Fibroblast of the aortic adventitia (primary cell): ENCODE results near the gene FBXW8. TPM values are rescaled to one million over a fixed set of nuclear protein-coding genes. Genes with fewer than 3 reads are reported as not detected.
A peak's percentile ranks its signal among the peaks of the same experiment; 100 is the strongest.

Experiments used
- DNase-seq: peaks from one replicate; pipeline ENCODE4 v3.0.0-alpha.2; 2010; ENCODE audit warnings: low read depth
- H3K4me3 ChIP-seq: 2 replicates; pipeline ENCODE4 v1.5.1; 2011; ENCODE audit warnings: low read depth, mild to moderate bottlenecking, control low read depth, low read length, moderate library complexity
- total RNA-seq: library from RNA; depleted of rRNA; stranded (reverse); fragments of >200 nt; gene quantifications from 2 replicates; pipeline ENCODE4 v1.2.3, GENCODE V29; 2012; ENCODE audit warnings: low replicate concordance
- TF ChIP-seq, protein P1 (sequence below): IDR thresholded peaks from 2 replicates; pipeline ENCODE4 v1.5.1; 2011; ENCODE audit warnings: mild to moderate bottlenecking, low read length, control low read depth, inconsistent platforms; ENCODE audit not compliant: insufficient read depth

Gene FBXW8
- total RNA-seq, 1 donor = 11.2 TPM

DNA sequence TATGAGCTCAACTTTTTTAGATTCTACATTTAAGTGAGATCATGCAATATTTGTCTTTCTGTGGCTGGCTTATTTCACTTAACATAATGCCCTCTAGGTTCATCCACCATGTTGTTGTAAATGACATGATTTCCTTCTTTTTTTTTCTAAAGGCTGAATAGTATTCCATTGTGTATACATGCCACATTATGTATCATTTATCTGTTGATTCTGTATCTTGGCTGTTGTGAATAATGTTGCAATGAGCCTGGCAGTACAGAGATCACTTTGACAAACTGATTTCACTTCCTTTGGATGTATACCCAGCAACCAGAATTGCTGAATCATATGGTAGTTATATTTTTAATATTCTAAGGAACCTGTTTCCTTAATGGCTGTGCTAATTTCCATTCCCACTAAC is 19.1 kb downstream of the FBXW8 start:
- H3K4me3 ChIP-seq = no peak overlapping the region
- DNase-seq = no peak
- TF ChIP-seq, protein P1, sequence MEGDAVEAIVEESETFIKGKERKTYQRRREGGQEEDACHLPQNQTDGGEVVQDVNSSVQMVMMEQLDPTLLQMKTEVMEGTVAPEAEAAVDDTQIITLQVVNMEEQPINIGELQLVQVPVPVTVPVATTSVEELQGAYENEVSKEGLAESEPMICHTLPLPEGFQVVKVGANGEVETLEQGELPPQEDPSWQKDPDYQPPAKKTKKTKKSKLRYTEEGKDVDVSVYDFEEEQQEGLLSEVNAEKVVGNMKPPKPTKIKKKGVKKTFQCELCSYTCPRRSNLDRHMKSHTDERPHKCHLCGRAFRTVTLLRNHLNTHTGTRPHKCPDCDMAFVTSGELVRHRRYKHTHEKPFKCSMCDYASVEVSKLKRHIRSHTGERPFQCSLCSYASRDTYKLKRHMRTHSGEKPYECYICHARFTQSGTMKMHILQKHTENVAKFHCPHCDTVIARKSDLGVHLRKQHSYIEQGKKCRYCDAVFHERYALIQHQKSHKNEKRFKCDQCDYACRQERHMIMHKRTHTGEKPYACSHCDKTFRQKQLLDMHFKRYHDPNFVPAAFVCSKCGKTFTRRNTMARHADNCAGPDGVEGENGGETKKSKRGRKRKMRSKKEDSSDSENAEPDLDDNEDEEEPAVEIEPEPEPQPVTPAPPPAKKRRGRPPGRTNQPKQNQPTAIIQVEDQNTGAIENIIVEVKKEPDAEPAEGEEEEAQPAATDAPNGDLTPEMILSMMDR = no peak

DNA sequence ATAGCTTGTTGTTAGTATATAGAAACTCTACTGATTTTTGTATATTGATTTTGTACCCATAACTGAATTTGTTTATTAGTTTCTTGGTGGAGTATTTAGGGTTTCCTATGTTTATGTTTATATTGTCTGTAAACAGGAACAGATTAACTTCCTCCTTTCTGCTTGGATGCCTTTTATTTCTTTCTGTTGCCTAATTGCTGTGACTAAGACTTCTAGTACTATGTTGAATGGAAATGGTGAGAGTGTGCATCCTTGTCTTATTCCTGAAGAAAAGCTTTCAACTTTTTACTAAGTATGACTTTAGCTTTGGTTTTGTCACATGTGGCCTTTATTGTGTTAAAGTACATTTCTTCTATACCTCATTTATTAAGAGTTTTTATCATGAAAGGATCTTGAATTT is 20.9 kb downstream of the FBXW8 start:
- no peak for DNase-seq
- no peak overlapping the region for H3K4me3 ChIP-seq
- TF ChIP-seq, protein P1 = no peak

DNA sequence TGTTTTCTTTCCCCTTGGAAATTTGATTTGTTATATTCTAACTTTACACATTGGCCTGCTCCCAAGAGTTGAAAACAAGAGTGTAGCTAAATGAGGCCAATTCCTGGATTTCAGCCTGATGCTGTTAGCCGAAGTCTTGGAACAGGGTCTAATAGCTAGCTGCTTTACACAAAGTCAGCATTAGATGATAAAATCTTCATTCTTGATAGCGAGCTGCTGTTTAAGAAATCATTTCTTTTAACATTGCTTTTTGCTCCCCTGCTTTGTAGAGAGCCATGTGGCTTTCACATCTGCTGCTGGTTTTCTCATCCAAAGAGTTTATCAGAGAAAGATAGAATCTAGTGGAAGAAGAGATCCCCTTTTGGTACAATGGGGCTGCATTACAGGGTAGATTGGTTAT is 22.3 kb downstream of the FBXW8 start:
- TF ChIP-seq, protein P1 = no peak
- no peak overlapping the region for H3K4me3 ChIP-seq
- peak; percentile 58 for DNase-seq

DNA sequence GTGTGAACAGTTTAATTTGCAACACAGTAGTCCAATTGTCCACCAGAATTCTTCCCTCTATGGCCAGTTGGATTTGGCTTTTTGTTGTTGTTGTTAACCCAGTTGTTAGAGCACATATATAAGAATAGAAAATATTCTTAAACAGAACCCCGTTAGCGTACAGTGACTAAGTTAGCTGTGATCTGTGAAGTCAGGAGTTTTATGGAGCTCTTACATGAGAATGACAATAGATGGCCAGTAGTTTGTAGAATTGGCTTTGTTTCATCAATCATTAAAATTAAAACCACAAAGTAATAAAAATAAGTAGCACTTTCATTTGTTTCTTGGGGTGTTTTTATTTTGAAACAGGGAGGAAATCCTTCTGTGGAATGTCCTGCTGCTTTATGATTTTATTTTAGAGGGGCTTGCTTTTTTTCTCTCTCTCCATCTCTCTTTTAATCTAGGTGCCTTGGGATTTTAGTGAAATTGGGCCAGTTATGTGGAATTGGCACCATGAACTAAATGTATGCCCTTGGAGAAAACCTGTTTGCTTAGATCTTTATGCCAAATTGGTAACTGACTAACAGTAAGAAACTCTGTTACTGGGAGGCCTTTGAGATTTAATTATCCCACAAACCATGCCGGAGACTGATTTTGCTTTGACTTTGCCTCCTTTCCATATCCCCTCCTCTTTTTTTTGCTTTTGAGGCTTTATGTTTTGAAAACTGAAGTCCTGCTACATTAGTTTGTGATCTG is 22.9 kb downstream of the FBXW8 start:
- TF ChIP-seq, protein P1 = no peak
- no peak for DNase-seq
- H3K4me3 ChIP-seq = no peak overlapping the region

DNA sequence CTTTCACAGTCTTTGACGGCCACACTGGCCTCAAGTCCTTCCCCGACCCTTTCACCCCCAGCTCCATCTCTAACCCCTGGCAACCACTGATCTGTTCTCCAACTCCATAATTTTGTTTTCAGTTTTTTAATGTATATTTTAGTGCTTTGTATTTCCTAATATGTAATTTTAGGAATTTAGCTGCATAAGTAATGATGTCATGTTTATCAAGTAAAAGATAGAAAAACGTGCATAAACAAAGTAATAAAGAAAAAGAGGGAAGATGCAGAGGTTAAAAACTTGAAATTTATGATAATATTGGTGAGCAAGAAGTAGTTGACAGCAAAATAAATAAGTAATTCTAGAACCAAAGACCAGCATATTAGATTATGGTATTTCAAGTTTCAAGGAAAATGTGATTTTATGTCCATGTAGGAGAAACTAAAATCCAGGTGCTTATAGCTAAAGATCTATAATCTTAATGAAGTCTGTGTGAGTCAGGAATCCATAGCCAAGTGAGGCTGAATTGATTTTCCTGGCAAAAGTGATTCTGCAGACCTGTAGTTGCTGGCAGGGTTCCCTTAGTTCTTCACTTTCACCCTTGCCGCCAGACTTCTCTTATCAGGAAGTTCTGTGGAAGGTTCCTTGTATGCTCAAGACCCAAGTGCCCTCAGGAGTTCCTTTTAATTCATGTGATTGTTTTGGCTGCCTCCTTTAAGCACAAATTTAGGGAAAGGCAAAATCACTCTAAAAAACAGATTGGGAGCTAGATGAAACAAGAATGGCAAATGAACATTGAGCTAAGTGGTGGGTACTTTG is 24.4 kb downstream of the FBXW8 start:
- no peak overlapping the region for H3K4me3 ChIP-seq
- TF ChIP-seq, protein P1 = no peak
- DNase-seq = no peak

DNA sequence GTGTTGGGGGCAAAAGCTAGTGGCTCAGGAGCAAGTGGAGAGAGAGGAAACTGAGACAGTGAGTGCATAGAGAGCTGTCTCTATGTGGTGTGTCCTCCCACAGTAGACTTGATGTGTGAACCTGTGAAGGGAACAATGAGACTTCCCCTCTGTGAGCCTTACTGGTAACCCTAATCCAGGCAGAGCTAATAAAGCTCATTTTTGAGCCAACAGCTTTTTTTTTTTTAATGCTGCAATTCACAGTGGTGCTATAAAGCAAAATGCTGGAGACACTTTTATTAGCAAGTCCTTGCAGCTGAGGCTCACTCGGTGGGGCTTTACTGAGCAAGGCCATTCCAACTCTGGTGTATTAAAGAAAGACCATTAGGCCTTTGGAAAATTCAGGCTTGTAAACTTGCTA is 26.9 kb downstream of the FBXW8 start:
- no peak overlapping the region for H3K4me3 ChIP-seq
- TF ChIP-seq, protein P1 = no peak
- DNase-seq = no peak
